PC-3 (cell line): ENCODE data around the gene COL4A1.

Experiments used
- CTCF ChIP-seq: fragments of 300-600 bp; sonication (generic); conservative IDR thresholded peaks from 2 replicates; pipeline ENCODE4 v1.5.1; 2017; ENCODE audit warnings: antibody characterized with exemption, low read depth, mild to moderate bottlenecking, low read length
- EZH2 ChIP-seq: fragments of 300-600 bp; sonication (generic); IDR thresholded peaks from one replicate; pipeline ENCODE4 v1.6.1; 2017; ENCODE audit warnings: antibody characterized with exemption, mild to moderate bottlenecking, low read length; ENCODE audit not compliant: unreplicated experiment
- EZH2phosphoT487 ChIP-seq: fragments of 300-600 bp; sonication (generic); IDR thresholded peaks from 2 replicates; pipeline ENCODE4 v1.6.1; 2018; ENCODE audit warnings: mild to moderate bottlenecking, antibody characterized with exemption, low read length, borderline replicate concordance

DNA sequence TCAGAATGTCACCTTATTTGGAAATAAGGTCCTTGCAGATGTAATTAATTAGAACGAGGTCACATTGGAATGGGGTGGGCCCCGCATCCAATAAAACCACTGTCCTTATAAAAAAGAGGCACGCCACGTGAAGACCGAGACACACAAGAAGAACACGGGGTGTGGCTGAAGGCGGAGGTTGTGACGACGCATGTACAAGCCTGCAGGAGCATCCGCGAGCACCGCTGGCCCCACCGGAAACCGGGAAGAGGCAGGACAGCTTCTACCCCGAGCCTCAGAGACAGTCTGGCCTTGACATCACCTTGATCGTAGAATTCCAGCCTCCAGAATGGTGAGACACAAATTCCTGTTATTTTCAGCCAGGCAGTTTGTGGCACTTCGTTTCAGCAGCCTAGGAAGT, 177.9 kb downstream of the COL4A1 start:
- TF ChIP-seq CTCF (no peak), EZH2phosphoT487 (no peak), EZH2 (no peak)
